ENCODE data around the gene CFAP77.

Gene CFAP77

GRCh38 chr9:132507670-132508469, 97.9 kb downstream of the CFAP77 start:
- H3K4me3 ChIP-seq (ENCODE audit: low read depth, low read length) = no peak overlapping the region
- peak; percentile 20 for DNase-seq (ENCODE audit: low read depth)

DNA sequence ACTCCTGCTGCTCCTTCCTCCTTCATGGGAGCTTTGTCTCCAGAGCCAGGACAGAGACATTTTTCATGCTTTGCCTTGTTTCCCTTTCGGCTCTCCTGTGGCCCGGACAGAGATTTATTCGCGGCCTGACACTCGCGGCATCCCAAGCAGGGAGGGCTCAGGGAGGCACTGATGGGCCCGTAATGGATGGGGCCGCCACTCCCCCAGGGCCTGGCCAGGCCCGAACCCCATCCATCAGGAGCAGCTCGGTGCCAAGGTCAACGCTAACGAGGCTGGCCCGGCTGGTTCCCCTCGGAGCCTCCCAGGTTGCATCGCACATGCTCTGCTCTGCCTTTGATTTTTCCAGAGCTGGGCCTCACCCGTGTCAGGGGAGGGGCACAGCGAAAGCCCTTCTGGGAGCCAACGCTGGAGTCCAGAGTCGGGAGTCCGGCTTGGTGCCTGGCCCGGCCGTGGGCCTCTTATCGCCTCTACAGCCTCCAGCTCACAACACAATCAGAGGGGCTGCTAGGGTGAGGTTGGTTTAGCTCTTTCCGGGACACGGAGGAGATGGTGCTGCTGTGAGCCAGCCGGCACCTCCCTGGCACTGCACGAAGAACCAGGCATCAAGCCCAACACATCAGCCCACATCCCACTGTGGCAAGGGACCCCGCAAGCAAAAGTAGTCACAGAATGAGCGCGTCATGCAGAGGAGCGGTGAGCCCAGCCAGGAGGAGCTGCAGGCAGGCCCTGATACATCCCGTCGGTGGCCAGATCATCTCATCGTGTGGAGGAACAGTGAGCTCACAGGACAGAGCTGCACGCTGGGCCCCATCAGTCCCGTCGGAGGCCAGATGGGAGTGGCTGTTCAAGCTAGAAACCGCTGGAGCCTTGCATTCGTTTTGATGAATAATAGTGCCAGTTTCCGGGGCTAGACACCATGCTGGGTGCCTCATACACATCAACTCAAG, 100.2 kb downstream of the CFAP77 start:
- no peak for DNase-seq (ENCODE audit: low read depth)
- H3K4me3 ChIP-seq (ENCODE audit: low read depth, low read length) = no peak overlapping the region

- H3K4me3 ChIP-seq (ENCODE audit: low read depth, low read length) = no peak overlapping the region
- no peak for DNase-seq (ENCODE audit: low read depth)
These were observed 101.4 kb downstream of the CFAP77 start for GRCh38 chr9:132511191-132511999.

GRCh38 chr9:132513416-132513815, 103.4 kb downstream of the CFAP77 start:
- no peak for DNase-seq (ENCODE audit: low read depth)
- H3K4me3 ChIP-seq (ENCODE audit: low read depth, low read length) = no peak overlapping the region

DNA sequence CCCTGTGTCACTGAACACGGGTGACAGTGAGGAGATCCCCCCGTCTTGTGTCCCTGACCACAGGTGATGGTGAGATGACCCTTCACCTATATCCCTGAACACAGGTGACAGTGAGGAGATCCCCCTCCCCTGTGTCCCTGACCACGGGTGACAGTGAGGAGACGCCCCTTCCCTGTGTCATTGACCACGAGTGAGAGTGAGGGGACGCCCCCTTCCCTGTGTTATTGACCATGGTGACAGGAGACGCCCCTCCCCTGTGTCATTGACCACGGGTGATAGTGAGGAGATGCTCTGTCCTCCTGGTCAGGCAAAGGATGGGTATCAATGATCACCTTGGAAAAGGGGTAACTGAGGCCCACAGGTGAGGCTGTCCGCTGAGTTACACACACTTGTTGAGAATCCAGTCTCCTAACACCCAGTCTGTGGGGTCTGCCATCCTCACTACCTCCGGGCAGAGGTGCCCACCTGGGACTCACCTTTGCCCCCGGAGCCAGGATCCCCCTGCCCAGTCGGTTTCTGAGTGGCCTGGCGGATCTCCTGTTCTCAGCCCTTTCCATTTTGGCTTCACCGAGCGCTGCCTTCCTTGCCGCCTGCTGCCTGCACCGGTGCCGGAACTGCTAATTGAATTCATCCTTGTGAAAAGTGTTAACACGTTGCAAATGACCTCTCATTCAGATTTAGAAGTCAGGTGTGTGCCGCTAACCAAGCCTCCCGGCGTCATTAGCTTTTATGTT, 104.2 kb downstream of the CFAP77 start:
- no peak for DNase-seq (ENCODE audit: low read depth)
- H3K4me3 ChIP-seq (ENCODE audit: low read depth, low read length) = no peak overlapping the region

- DNase-seq (ENCODE audit: low read depth) = no peak
These were observed 104.8 kb downstream of the CFAP77 start for GRCh38 chr9:132514821-132515220.

DNA sequence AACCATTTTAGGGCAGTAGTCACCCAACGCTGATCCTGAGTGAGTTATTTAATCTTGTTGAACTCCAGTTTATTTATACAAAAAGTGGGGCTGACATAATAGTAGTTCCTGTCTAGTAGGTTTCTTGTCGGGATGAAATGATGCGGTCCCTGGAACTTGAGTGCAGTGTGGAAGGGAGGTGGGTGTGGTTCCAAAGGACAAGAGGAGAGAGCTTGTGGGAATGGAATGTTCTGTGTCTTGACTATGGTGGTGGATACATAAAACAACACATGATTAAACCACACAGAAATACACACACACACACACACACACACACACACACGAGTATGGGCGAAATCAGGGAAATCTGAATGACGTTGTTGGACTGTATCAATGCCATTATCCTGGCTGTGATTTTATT, 106.3 kb downstream of the CFAP77 start:
- no peak for DNase-seq (ENCODE audit: low read depth)
- no peak overlapping the region for H3K4me3 ChIP-seq (ENCODE audit: low read depth, low read length)

More at GRCh38 chr9:132514821-132515220, 104.8 kb downstream of the CFAP77 start:
- H3K4me3 ChIP-seq (ENCODE audit: low read depth, low read length) = no peak overlapping the region

GRCh38 chr9:132516911-132517310, 106.9 kb downstream of the CFAP77 start:
- H3K4me3 ChIP-seq (ENCODE audit: low read depth, low read length) = no peak overlapping the region
- no peak for DNase-seq (ENCODE audit: low read depth)

DNA sequence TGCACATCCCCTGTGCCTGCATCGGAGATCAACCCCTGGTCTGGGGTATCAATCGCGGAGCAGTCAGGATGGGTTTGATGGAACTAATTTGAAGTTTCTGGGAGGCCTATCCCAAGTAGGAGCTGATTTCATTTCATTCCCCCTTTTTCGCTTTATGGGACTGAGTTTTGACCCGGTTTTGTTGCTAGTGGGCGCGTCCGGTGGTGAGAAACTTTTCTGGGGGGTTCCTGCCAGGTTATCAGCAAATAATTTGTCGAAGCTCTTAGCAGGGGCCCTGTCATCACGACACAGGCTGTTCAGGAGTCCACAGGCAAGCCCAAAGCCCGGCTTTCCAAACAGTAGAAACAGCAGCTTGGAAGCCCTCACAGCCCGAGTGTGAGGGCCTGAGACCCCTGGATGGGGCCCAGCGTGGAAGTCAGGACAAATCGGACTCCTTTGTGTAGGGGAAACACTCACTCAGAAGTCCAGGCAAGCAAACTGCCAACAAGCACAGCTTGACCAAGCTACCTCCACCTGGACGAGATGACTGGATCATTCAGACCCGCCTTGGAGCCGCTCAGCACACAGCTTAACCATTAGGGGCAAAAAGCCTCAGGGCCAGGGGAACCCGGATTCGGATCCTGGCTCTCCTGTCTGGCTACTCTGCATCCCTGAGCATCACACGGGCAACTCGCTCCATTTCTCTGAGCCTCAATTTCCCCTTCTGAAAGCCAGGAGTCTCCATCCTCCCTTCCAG, 108.0 kb downstream of the CFAP77 start:
- no peak for DNase-seq (ENCODE audit: low read depth)
- no peak overlapping the region for H3K4me3 ChIP-seq (ENCODE audit: low read depth, low read length)

DNA sequence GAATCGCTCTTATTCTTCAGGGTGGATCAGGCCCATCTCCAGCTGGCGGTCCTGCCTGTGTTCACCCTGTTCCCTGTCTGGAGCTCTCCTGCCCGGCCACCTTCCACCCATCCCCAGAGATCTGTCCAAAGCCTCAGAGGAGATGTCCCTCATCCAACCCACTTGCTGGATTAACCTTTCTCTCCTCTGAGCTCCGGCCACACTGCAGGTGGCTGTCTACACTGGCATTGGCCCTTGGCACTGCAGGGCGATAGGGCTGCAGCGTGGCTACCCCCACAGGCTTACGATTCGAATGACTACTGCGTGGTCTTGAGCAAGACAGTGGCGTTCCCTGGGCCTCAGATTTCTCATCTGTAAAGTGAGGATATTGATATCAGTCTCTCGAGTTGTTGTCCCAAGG, 108.6 kb downstream of the CFAP77 start:
- no peak for DNase-seq (ENCODE audit: low read depth)
- H3K4me3 ChIP-seq (ENCODE audit: low read depth, low read length) = no peak overlapping the region

- DNase-seq (ENCODE audit: low read depth) = no peak
- no peak overlapping the region for H3K4me3 ChIP-seq (ENCODE audit: low read depth, low read length)
These were observed 109.0 kb downstream of the CFAP77 start for GRCh38 chr9:132519033-132519432.

GRCh38 chr9:132520612-132521011, 110.6 kb downstream of the CFAP77 start:
- no peak overlapping the region for H3K4me3 ChIP-seq (ENCODE audit: low read depth, low read length)
- DNase-seq (ENCODE audit: low read depth) = no peak

DNA sequence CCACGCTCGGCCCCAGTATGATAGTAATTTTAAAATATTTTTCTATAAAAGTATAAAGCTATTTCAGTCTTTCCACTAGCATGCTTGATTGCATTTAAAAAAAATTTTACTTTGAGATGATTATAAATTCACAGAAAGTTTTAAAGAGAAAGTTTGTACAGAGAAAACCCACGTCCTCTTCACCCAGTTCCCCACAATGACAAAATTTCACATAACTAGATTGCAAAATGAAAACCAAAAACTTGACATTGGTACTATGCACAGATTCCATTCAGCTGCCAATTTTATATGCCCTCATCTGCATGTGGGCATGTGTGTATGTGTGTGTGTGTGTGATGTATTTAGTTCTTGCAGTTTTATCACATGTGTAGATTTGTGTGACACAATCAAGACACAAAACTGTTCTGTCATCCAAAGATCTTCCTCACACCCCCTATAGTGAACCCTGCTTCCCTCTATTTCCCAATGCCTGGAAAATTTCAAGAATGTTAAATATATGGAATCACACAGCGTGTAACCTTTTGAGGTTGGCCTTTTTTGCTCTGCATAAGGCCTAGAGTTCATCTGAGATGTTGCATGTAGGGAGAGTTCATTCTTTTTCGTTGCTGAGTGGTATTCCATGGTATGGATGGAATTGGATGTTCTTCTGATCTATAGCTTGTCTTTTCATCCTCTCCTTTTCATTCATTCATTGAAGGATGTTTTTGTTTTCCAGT, 115.5 kb downstream of the CFAP77 start:
- no peak for DNase-seq (ENCODE audit: low read depth)
- no peak overlapping the region for H3K4me3 ChIP-seq (ENCODE audit: low read depth, low read length)

DNA sequence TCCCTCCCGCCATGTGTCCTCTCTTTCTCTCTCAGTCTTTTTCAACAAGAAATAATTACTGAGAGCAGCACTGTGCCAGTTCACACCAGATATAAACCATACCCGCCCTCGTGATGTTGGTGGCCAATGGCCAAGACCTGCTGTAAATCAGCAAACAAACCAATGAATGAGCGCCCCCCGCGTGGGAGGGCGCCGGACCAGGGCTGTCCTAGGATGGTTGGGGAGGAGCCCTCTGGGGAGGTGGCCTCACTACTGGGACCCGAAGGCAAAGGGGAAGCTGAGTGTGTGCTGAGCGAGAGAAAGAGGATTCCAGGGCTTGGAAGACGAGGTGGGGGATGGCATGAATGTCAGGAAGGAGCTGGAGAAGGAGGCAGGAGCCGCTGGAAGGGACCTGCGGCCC, 121.2 kb downstream of the CFAP77 start:
- H3K4me3 ChIP-seq (ENCODE audit: low read depth, low read length) = no peak overlapping the region
- no peak for DNase-seq (ENCODE audit: low read depth)

DNA sequence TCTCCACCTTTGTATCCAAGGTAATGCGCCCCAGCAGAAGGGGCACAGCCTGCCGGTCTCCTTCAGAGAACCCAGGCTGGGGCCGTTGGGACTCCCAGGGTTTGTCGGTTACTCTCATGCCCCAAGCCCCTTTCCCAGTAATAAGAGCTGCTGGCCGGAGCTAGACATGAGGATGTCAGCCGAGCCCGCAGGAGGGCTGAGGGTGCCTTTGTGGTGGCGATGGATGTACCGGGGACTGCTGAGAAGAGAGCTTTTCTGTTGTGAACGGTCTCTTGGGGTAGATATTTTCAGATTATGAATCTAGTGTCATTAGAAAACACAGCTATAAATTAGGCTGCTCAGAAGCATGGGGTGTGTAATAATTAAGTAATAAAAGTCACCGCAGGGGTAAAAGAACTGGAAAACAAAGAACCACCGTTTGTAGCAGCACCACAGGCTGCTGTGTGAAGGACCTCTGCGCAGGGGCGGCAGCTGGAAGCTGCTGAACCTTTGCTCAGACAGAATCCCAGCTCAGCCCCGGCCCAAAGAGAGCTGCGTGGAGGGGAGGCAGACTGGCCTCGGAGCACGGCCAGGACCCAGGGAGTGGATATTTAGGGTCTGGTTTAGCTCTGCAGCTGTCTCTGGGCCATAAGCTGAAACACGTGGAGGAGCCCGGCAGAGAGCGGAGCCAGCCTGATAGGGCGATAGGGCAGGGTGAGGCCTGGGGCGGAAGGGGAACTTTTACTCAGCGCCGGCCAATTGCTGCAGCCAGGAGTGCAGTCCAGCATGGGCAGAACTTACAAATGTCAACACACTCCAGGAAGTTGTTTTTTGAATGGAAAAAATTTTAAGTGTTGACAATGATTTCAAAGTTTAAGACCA, 121.9 kb downstream of the CFAP77 start:
- no peak for DNase-seq (ENCODE audit: low read depth)
- no peak overlapping the region for H3K4me3 ChIP-seq (ENCODE audit: low read depth, low read length)

GRCh38 chr9:132534832-132535231, 124.8 kb downstream of the CFAP77 start:
- H3K4me3 ChIP-seq (ENCODE audit: low read depth, low read length) = no peak overlapping the region
- DNase-seq (ENCODE audit: low read depth) = no peak

- no peak overlapping the region for H3K4me3 ChIP-seq (ENCODE audit: low read depth, low read length)
- no peak for DNase-seq (ENCODE audit: low read depth)
These were observed 126.1 kb downstream of the CFAP77 start for GRCh38 chr9:132536124-132536523.
